ENCODE data around the gene SLC10A7. TPM values are rescaled to one million over a fixed set of nuclear protein-coding genes. Genes with fewer than 3 reads are reported as not detected.

The SLC10A7 gene
- total RNA-seq, 1 donor from 2014 or later, result 11.8 TPM

- no peak for TF ChIP-seq CTCF (IDR thresholded peaks at IDR 0.05; ENCODE audit: unreplicated experiment)
- no peak overlapping the region for H3K4me3 Mint-ChIP-seq (ENCODE audit: unreplicated experiment)
- no peak overlapping the region for H3K27ac Mint-ChIP-seq (ENCODE audit: unreplicated experiment)
- H3K4me1 Mint-ChIP-seq (ENCODE audit: unreplicated experiment), result peaks cover 36% of the 10 kb centered on the region
- H3K9me3 Mint-ChIP-seq (ENCODE audit: unreplicated experiment), result no peaks in the 10 kb centered on the region
- no peak for DNase-seq (ENCODE audit: low spot score)
- peaks cover 9% of the 10 kb centered on the region for H3K27me3 Mint-ChIP-seq (ENCODE audit: unreplicated experiment)
- peaks cover 11% of the 10 kb centered on the region for H3K36me3 Mint-ChIP-seq (ENCODE audit: low read depth, unreplicated experiment)
Observed at GRCh38 chr4:146245246-146245645, 276.5 kb downstream of the SLC10A7 start.

DNA sequence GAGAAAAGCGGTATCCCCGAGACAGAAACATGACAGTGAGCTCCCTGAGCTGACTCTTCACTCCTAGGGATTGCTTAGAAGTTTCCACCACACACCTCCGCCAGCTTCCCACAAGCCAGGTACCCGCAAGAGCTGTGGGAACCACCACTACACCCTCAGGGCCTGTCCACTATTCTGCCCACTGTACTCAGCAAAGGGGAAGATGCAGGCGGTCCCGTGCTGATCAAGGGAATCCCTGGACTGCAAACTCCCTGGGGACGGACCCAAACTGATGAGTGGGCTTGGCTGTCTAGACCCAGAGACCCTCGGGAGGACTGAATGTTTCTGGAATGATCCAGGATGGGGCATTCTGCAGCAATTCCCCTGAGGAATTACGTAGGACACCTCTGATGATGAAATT is 277.2 kb downstream of the SLC10A7 start:
- Mint-ChIP-seq H3K27me3 (ENCODE audit: unreplicated experiment) (peaks cover 8% of the 10 kb centered on the region), H3K27ac (ENCODE audit: unreplicated experiment) (no peak overlapping the region), H3K9me3 (ENCODE audit: unreplicated experiment) (no peaks in the 10 kb centered on the region), H3K4me1 (ENCODE audit: unreplicated experiment) (peaks cover 36% of the 10 kb centered on the region), H3K36me3 (ENCODE audit: low read depth, unreplicated experiment) (peaks cover 11% of the 10 kb centered on the region), H3K4me3 (ENCODE audit: unreplicated experiment) (no peak overlapping the region)
- no peak for TF ChIP-seq CTCF (IDR thresholded peaks at IDR 0.05; ENCODE audit: unreplicated experiment)
- no peak for DNase-seq (ENCODE audit: low spot score)

DNA sequence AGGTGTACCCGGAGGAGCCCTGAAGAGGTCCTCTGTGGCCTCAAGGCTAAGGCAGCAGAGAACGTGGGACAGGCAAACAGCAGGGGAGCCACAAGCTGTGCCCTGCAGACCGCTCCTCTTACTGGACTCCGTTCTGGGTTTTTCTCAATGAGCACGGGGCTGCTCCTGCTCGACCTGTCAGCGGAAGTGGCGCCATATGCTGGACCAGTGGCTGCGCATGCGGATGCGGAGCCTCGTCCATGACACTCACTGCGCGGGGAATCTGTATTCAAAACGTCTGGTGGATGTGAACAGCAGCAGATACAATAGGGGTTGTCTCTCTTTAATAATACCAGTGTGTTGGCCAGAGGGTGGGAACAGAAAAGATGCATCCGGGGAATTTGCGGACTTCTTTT is 277.9 kb downstream of the SLC10A7 start:
- no peaks in the 10 kb centered on the region for H3K9me3 Mint-ChIP-seq (ENCODE audit: unreplicated experiment)
- H3K36me3 Mint-ChIP-seq (ENCODE audit: low read depth, unreplicated experiment), result peaks cover 11% of the 10 kb centered on the region
- H3K27ac Mint-ChIP-seq (ENCODE audit: unreplicated experiment), result no peak overlapping the region
- H3K4me3 Mint-ChIP-seq (ENCODE audit: unreplicated experiment), result no peak overlapping the region
- H3K4me1 Mint-ChIP-seq (ENCODE audit: unreplicated experiment), result peaks cover 36% of the 10 kb centered on the region
- TF ChIP-seq CTCF (IDR thresholded peaks at IDR 0.05; ENCODE audit: unreplicated experiment), result no peak
- H3K27me3 Mint-ChIP-seq (ENCODE audit: unreplicated experiment), result peaks cover 8% of the 10 kb centered on the region
- DNase-seq (ENCODE audit: low spot score), result no peak

GRCh38 chr4:146243141-146243882 is 278.4 kb downstream of the SLC10A7 start:
- H3K4me1 Mint-ChIP-seq (ENCODE audit: unreplicated experiment), result peaks cover 34% of the 10 kb centered on the region
- DNase-seq (ENCODE audit: low spot score), result no peak
- peaks cover 7% of the 10 kb centered on the region for H3K27me3 Mint-ChIP-seq (ENCODE audit: unreplicated experiment)
- peaks cover 11% of the 10 kb centered on the region for H3K36me3 Mint-ChIP-seq (ENCODE audit: low read depth, unreplicated experiment)
- peak; percentile 61 for TF ChIP-seq CTCF (IDR thresholded peaks at IDR 0.05; ENCODE audit: unreplicated experiment)
- no peak overlapping the region for H3K4me3 Mint-ChIP-seq (ENCODE audit: unreplicated experiment)
- no peak overlapping the region for H3K27ac Mint-ChIP-seq (ENCODE audit: unreplicated experiment)
- H3K9me3 Mint-ChIP-seq (ENCODE audit: unreplicated experiment), result no peaks in the 10 kb centered on the region

GRCh38 chr4:146238107-146238506 is 283.6 kb downstream of the SLC10A7 start:
- Mint-ChIP-seq H3K27me3 (ENCODE audit: unreplicated experiment) (peaks cover 3% of the 10 kb centered on the region), H3K4me1 (ENCODE audit: unreplicated experiment) (peaks cover 20% of the 10 kb centered on the region), H3K36me3 (ENCODE audit: low read depth, unreplicated experiment) (no peaks in the 10 kb centered on the region), H3K9me3 (ENCODE audit: unreplicated experiment) (no peaks in the 10 kb centered on the region), H3K4me3 (ENCODE audit: unreplicated experiment) (no peak overlapping the region), H3K27ac (ENCODE audit: unreplicated experiment) (no peak overlapping the region)
- TF ChIP-seq CTCF (IDR thresholded peaks at IDR 0.05; ENCODE audit: unreplicated experiment), result no peak
- DNase-seq (ENCODE audit: low spot score), result no peak
